Measurements from ENCODE around the gene INPP4B. TPM values are rescaled to one million over a fixed set of nuclear protein-coding genes. Genes with fewer than 3 reads are reported as not detected.

Gene INPP4B
- total RNA-seq, 1 experiment from 2014 or later, result 14.3 TPM

GRCh38 chr4:142272452-142272851, 573.6 kb downstream of the INPP4B start:
- no peaks in the 10 kb centered on the region for H3K9me2 ChIP-seq (ENCODE audit: insufficient read depth)
- no peak overlapping the region for H3K4me3 ChIP-seq (replicated peaks in 1 of 2; ENCODE audit: low read depth in 1 of 2, low read length in 2 of 2)
- ChIA-PET RAD21 (ENCODE audit: low non-redundant PET in 1 of 2, low total read pairs in 2 of 2, uncharacterized antibody in 2 of 2, unreplicated experiment in 2 of 2) (no interaction called here), POLR2A (no interaction called here), CTCF (no interaction called here)
- DNase-seq (ENCODE audit: low read depth, low spot score), result no peak
- ATAC-seq, result no peak
- BruUV-seq (replicated peaks), result no TSS peak
- peaks cover 0 to 14% of the 10 kb centered on the region in 2 experiments; a peak in 2 of 4 replicates for H3K4me1 ChIP-seq (ENCODE audit: control insufficient read depth in 1 of 2, insufficient read depth in 2 of 2, low read length in 2 of 2)
- H3K27ac ChIP-seq (ENCODE audit: low read depth, low read length), result no peak overlapping the region
- no peak overlapping the region for H3K9ac ChIP-seq (ENCODE audit: low read length)
- peaks cover 3% of the 10 kb centered on the region; the same call in 1 of the 2 replicates for H4K20me1 ChIP-seq (ENCODE audit: insufficient read depth)
- H3K9me3 ChIP-seq (ENCODE audit: control insufficient read depth in 1 of 2, insufficient read depth in 1 of 2, low read depth in 1 of 2, low read length in 2 of 2), result no peaks in the 10 kb centered on the region
- no peaks in the 10 kb centered on the region for H3K27me3 ChIP-seq (ENCODE audit: insufficient read depth, low read length)
- no peaks in the 10 kb centered on the region for H3K36me3 ChIP-seq (ENCODE audit: control insufficient read depth in 1 of 2, insufficient read depth in 2 of 2, low read length in 2 of 2)
- no peaks in the 10 kb centered on the region for H3K79me2 ChIP-seq (ENCODE audit: insufficient read depth, low read length)
- TF ChIP-seq EZH2 (IDR thresholded peaks at IDR 0.05), result no peak
- no peak for TF ChIP-seq RAD21 (IDR thresholded peaks at IDR 0.05; ENCODE audit: low read depth)
- TF ChIP-seq ZNF274 (IDR thresholded peaks at IDR 0.05; ENCODE audit: low read depth, low read length), result no peak
- TF ChIP-seq POLR2AphosphoS5 (IDR thresholded peaks at IDR 0.05; ENCODE audit: low read depth, low read length), result no peak
- no peak overlapping the region for H2AFZ ChIP-seq (ENCODE audit: low read depth, low read length, poor library complexity, severe bottlenecking)
- no peak overlapping the region for H3K4me2 ChIP-seq (ENCODE audit: low read length)
- intact Hi-C loops (cut with micrococcal nuclease), result no loop called here

DNA sequence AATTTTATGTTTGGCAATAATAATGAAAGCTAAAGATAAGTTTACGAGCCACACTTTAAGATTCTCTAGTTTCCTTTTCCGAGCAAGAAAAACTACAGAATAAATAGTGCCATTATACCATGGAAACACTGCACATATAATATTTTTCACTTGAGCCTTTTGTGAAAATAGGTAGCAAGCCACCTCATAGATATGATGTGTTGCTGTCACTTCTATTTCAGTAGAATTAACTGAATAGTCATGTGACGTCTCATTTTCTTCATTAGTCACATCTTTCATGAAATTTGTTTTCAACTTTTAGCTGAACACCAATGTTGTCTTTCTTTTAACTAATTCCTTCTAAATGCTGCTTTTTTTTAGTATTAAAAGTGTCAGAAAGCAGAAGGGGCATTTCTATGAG, 574.3 kb downstream of the INPP4B start:
- TF ChIP-seq YY1 (IDR thresholded peaks at IDR 0.05; ENCODE audit: extremely low read depth, insufficient replicate concordance, low read depth, low read length), result no peak
- TF ChIP-seq ZFX (IDR thresholded peaks at IDR 0.05), result no peak
- no peaks in the 10 kb centered on the region for H3K36me3 ChIP-seq (ENCODE audit: control insufficient read depth in 1 of 2, insufficient read depth in 2 of 2, low read length in 2 of 2)
- ChIA-PET POLR2A (no interaction called here), CTCF (no interaction called here), RAD21 (ENCODE audit: low non-redundant PET in 1 of 2, low total read pairs in 2 of 2, uncharacterized antibody in 2 of 2, unreplicated experiment in 2 of 2) (no interaction called here)
- DNase-seq (ENCODE audit: low read depth, low spot score), result no peak
- no peak overlapping the region for H3K4me3 ChIP-seq (replicated peaks in 1 of 2; ENCODE audit: low read depth in 1 of 2, low read length in 2 of 2)
- H3K9me2 ChIP-seq (ENCODE audit: insufficient read depth), result no peaks in the 10 kb centered on the region
- peaks cover 0 to 14% of the 10 kb centered on the region in 2 experiments; a peak in 2 of 4 replicates for H3K4me1 ChIP-seq (ENCODE audit: control insufficient read depth in 1 of 2, insufficient read depth in 2 of 2, low read length in 2 of 2)
- no peaks in the 10 kb centered on the region for H3K9me3 ChIP-seq (ENCODE audit: control insufficient read depth in 1 of 2, insufficient read depth in 1 of 2, low read depth in 1 of 2, low read length in 2 of 2)
- BruUV-seq (replicated peaks), result no TSS peak
- H4K20me1 ChIP-seq (ENCODE audit: insufficient read depth), result peaks cover 3% of the 10 kb centered on the region; the same call in 1 of the 2 replicates
- H2AFZ ChIP-seq (ENCODE audit: low read depth, low read length, poor library complexity, severe bottlenecking), result no peak overlapping the region
- intact Hi-C loops (cut with micrococcal nuclease), result no loop called here
- H3K9ac ChIP-seq (ENCODE audit: low read length), result no peak overlapping the region
- H3K4me2 ChIP-seq (ENCODE audit: low read length), result no peak overlapping the region
- ATAC-seq, result no peak
- no peaks in the 10 kb centered on the region for H3K27me3 ChIP-seq (ENCODE audit: insufficient read depth, low read length)
- no peak overlapping the region for H3K27ac ChIP-seq (ENCODE audit: low read depth, low read length)
- H3K79me2 ChIP-seq (ENCODE audit: insufficient read depth, low read length), result no peaks in the 10 kb centered on the region
